Endothelial cell of umbilical vein (primary cell): ENCODE results near the gene KCNRG.
"Not testable (repeated sequence)": the region's sequence is repeated elsewhere in the genome, so short reads cannot be mapped to it uniquely, and the experiment has no call there.

Experiments
- EZH2 ChIP-seq: IDR thresholded peaks from 2 replicates; pipeline ENCODE4 v1.6.1; 2012; ENCODE audit warnings: borderline replicate concordance, low read depth, mild to moderate bottlenecking, moderate library complexity, low read length, inconsistent platforms; ENCODE audit not compliant: severe bottlenecking
- FOS ChIP-seq: IDR thresholded peaks from 2 replicates; pipeline ENCODE4 v1.6.1; 2011; ENCODE audit warnings: mild to moderate bottlenecking, low read length, moderate library complexity, borderline replicate concordance; ENCODE audit not compliant: insufficient read depth
- GATA2 ChIP-seq: IDR thresholded peaks from 2 replicates; pipeline ENCODE4 v1.7.0; 2011; ENCODE audit warnings: low read depth, mild to moderate bottlenecking, moderate library complexity, mixed read lengths, low read length; ENCODE audit not compliant: insufficient read length, insufficient read depth
- JUN ChIP-seq: IDR thresholded peaks from 2 replicates; pipeline ENCODE4 v1.6.1; 2011; ENCODE audit warnings: borderline replicate concordance, low read depth; ENCODE audit not compliant: insufficient read length, insufficient read depth
- MYC ChIP-seq: IDR thresholded peaks from one replicate; pipeline ENCODE4 v1.6.1; 2011; ENCODE audit warnings: mild to moderate bottlenecking, low read depth, low read length
- POLR2A ChIP-seq: IDR thresholded peaks from 2 replicates; pipeline ENCODE4 v1.6.1; 2012; ENCODE audit warnings: low read depth, mild to moderate bottlenecking, control low read depth, low read length
- POLR2AphosphoS5 ChIP-seq: IDR thresholded peaks from 2 replicates; pipeline ENCODE4 v1.6.1; 2012; ENCODE audit warnings: low read depth, mild to moderate bottlenecking, control low read depth, low read length, moderate library complexity; ENCODE audit not compliant: insufficient read depth
- TF ChIP-seq, protein P1 (sequence below), 2 donors: IDR thresholded peaks; 1 replicate in 1 of 2; 2 replicates in 1 of 2; pipeline ENCODE4 v1.5.1; 2011; ENCODE audit warnings: low read length in 2 of 2, mild to moderate bottlenecking in 2 of 2, moderate library complexity in 2 of 2, control low read depth in 1 of 2, inconsistent platforms in 1 of 2, low read depth in 1 of 2; ENCODE audit not compliant: insufficient read depth in 1 of 2; ENCODE audit errors: extremely low read depth in 1 of 2

DNA sequence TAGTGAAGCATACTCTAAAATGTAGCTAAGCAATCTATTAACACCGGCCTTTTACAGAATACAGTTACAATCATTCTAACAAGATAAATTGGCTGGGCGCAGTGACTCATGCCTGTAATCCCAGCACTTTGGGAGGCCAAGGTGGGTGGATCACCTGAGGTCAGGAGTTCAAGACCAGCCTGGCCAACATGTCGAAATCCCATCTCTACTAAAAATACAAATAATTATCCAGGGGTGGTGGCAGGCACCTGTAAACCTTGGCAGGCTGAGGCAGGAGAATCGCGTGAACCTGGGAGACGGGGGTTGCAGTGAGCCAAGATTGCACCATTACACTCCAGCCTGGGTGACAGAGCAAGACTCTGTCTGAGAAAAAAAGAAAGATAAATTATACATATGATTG is 24.6 kb upstream of the KCNRG start:
- TF ChIP-seq, protein P1, sequence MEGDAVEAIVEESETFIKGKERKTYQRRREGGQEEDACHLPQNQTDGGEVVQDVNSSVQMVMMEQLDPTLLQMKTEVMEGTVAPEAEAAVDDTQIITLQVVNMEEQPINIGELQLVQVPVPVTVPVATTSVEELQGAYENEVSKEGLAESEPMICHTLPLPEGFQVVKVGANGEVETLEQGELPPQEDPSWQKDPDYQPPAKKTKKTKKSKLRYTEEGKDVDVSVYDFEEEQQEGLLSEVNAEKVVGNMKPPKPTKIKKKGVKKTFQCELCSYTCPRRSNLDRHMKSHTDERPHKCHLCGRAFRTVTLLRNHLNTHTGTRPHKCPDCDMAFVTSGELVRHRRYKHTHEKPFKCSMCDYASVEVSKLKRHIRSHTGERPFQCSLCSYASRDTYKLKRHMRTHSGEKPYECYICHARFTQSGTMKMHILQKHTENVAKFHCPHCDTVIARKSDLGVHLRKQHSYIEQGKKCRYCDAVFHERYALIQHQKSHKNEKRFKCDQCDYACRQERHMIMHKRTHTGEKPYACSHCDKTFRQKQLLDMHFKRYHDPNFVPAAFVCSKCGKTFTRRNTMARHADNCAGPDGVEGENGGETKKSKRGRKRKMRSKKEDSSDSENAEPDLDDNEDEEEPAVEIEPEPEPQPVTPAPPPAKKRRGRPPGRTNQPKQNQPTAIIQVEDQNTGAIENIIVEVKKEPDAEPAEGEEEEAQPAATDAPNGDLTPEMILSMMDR (IDR thresholded peaks at IDR 0.05; ENCODE audit: extremely low read depth in 1 of 2, insufficient read depth in 1 of 2, low read depth in 1 of 2, low read length in 2 of 2): not testable (repeated sequence)
- not testable (repeated sequence) for TF ChIP-seq POLR2A, EZH2, POLR2AphosphoS5, MYC, FOS, GATA2, JUN
